ENCODE measurements around the gene MAPK10. TPM values are rescaled to one million over a fixed set of nuclear protein-coding genes. Genes with fewer than 3 reads are reported as not detected.
"Not testable (repeated sequence)": the region's sequence is repeated elsewhere in the genome, so short reads cannot be mapped to it uniquely, and the experiment has no call there.

Gene MAPK10
- total RNA-seq, 2 experiments from 2014 or later = not detected

DNA sequence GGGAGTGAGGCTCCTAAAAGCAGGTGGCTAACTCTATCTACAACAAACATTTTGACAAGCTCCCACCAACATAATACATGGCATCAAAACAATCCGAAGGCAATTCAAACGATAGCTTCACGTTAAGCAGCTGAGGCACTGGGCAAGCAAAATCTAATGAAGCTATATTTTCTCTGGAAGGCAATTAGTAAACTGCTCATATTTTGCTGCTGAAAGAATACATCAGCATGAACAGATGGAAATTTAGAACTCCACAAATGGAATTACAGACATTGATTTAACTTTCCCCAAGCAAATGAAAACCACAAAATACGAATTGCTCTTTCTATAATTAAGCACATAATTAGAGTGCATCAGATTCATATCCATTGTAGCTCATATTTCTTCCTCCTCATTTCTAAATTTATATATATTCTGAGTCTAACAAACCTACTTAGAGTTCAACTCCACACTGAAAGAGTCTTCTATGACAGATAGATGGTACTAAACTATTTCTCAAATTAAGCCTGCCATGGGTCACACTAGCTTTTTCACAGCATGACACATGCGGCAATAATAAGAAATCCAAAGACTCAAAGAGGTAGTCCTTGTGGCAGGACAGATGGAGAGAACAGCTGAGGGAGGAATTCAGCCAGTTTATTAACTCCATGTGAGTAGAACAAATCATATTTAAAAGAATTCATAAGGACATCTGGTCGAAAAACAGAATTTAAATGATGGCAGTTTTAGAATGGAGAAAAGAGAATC is 305.4 kb downstream of the MAPK10 start:
- POLR2A ChIA-PET = no interaction called here
- CTCF ChIA-PET = no interaction called here

DNA sequence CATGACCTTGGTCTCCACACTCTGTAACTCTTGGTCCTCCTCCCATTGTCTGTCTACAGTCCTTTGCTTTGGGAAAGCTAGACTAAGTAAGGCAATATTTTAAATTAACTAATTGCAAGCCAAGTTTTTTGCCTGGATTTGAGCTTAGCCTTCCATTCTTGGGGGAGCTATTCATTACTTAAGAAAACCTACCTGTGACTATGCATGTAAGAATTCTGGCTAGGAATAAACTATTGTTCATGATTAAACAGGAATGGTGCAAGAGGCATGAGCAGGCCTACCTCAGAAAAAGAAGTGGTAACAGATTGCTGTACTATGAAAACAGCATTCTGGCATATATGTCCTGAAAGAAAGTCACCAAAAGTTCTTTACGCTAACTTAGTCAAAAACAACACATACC is 309.4 kb downstream of the MAPK10 start:
- CTCF ChIA-PET = no interaction called here
- POLR2A ChIA-PET = no interaction called here

DNA sequence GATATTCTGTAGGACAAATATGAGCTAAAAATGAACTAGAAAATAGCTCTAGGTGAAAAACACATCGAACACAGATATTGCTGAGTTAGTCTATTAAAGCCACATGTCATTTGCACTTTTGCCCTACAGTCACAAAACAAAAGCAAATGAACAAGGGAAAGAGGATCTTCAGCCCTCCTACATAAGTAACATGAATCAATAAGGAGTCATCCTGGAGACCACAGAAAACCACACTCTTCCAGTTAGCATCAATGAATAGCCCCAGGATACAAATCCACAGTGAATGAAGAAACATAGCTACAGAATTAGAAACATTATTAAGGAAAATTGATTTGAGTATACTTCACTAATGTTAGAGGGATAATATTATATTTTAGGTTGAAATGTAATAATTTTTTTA is 311.4 kb downstream of the MAPK10 start:
- CTCF ChIA-PET = no interaction called here

DNA sequence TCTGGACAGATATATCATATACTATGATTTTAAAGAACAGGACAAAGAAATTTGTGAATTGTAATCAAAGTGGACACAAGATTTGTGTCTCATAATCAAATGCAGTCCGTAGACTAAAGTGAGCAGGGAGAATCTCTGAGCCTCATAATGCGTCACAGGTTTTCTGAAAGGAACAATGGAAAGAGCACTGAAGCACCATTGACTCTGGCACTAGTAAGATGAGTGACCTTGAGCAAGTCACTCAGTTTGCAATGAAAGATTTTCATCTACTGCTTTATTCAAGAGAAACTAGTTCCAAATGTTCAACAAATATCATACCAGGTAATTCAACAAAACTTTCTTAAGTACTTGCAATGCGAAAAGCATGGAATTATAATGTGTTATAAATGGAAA is 315.3 kb downstream of the MAPK10 start:
- CTCF ChIA-PET = no interaction called here
- POLR2A ChIA-PET = no interaction called here

More for the DNA sequence above, 311.4 kb downstream of the MAPK10 start:
- POLR2A ChIA-PET = no interaction called here

GRCh38 chr4:86043755-86044592 is 315.9 kb downstream of the MAPK10 start:
- ChIA-PET CTCF (no interaction called here), POLR2A (no interaction called here)

GRCh38 chr4:86038037-86038436 is 321.8 kb downstream of the MAPK10 start:
- ChIA-PET POLR2A (no interaction called here), CTCF (no interaction called here)

GRCh38 chr4:86036736-86037135 is 323.1 kb downstream of the MAPK10 start:
- POLR2A ChIA-PET = no interaction called here

DNA sequence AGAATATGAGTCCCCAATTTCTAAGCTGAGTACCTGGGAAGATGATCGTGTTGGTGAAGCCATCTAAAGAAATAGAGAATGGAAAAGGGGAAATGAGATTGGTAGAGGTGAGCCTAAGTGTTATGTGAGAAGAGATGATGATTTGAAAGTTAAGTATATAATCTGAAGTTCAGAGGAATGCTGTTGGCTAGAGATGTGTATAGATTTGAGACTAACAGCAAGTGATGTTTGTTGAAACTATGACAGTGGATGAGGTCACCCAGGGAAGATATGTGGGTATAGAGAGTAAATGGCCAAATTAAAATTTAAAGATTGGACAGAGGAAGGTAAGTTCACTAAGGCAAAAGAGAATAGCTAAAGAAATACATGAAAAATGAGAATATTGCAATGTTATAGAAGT is 324.2 kb downstream of the MAPK10 start:
- ChIA-PET POLR2A (no interaction called here), CTCF (no interaction called here)

More at GRCh38 chr4:86036736-86037135, 323.1 kb downstream of the MAPK10 start:
- CTCF ChIA-PET = no interaction called here

GRCh38 chr4:86034616-86035015 is 325.2 kb downstream of the MAPK10 start:
- ChIA-PET POLR2A (no interaction called here), CTCF (no interaction called here)

DNA sequence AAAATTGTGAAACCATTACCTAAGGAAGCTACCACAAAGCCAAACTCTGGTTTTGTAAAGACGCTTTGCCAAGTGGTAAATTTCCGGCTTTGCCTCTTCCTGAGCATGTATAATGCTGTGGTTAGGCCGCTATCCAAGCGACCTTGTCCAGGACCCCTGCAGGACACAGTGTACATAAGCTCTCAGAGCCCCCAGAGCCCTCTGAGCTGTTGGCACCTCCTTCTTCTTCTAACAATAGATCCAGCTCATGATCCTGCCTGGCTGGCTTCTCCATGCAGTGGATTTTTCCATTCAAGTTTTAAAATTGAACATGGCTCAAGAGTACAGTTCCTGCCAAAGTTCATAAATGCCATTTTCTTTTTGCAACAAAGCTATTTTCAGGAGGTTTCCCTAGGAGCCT is 326.7 kb downstream of the MAPK10 start:
- ChIA-PET CTCF (interaction anchor here (0.7 kb wide), 1 partner anchor 10 kb away, joined by 3 read pairs; no protein-coding TSS in a partner anchor), POLR2A (no interaction called here)

GRCh38 chr4:86032476-86033022 is 327.3 kb downstream of the MAPK10 start:
- ChIA-PET CTCF (no interaction called here), POLR2A (no interaction called here)

DNA sequence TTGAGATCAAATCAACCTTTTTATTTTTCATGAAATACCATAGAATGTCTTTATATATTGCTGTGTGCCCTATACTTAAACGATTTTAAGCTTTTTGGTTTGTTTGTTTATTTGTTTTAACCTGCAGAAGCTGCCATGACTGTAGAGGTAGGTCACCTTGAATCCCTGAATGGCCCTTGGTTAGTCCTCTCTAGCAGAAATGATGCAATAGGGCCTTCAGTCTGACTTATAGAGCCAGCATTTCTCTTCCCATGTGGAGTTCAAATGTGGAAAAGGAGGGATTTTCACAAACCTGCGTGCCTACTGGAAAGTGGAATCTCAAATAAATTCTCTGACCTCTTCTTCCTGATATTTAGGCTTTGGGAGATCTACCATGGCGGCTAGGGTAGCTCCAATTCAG is 327.9 kb downstream of the MAPK10 start:
- POLR2A ChIA-PET = no interaction called here
- CTCF ChIA-PET = no interaction called here

DNA sequence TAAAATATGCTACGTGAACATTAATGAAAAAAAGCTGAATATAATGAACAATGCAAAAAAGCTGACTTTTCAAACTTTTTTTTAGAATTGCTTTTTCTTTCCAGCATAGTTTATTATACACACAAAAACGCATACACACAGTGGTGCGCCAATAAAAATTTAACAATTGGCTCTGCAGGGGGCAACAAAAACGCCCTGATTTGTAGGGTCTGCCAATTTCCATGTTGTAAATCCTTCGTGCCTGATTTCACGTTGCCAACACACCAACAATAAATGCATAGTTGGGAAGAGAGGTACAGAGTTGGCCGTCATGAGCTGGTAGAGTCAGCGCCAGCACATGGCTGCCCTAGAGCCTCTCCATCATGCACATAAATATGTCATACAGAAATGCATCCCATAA is 333.1 kb downstream of the MAPK10 start:
- CTCF ChIA-PET = no interaction called here
- POLR2A ChIA-PET = no interaction called here

DNA sequence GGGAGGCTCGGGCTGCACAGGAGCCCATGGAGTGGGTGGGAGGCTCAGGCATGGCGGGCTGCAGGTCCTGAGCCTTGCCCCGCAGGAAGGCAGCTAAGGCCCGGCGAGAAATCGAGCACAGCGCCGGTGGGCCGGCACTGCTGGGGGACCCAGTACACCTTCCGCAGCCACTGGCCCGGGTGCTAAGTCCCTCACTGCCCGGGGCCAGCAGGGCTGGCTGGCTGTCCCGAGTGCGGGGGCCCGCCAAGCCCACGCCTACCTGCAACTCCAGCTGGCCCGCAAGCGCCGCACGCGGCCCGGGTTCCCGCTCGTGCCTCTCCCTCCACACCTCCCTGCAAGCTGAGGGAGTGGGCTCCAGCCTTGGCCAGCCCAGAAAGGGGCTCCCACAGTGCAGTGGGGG is 338.2 kb downstream of the MAPK10 start:
- POLR2A ChIA-PET, CTCF ChIA-PET: not testable (repeated sequence)

DNA sequence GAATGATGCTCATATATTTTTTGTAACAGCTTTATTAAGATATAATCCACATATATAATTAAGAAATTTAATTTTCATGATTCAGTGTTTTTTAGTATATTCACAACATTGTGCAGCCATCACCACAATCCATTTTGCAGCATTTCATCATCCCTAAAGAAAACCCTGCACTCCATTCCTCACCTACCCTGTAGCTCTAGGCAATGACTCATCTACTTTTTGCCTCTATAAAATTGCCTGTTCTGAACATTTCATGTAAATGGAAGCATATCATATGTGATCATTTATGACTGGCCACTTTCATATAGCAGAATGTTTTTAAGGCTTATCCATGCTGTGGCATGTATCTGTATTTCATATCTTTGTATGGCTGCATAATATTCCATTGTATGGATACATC is 339.9 kb downstream of the MAPK10 start:
- POLR2A ChIA-PET = no interaction called here
- CTCF ChIA-PET = no interaction called here

DNA sequence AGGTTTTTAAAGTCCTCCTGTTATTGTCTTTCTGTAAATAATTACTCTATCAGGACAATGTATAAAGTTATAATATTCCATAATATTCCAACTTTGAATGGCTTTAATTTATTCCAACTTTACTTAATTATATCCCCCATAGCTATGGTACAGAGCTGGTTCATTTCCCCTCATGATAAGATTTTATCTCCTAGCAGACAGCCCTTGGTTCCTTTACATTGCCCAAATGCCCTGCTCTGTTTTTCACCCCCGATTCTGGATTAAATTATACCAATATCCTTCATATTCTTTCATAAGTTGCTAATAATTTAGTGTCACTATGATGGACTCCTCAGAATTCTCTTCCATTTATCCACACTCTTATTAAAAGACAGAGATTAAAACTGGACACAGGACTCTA is 340.5 kb downstream of the MAPK10 start:
- CTCF ChIA-PET = no interaction called here
- POLR2A ChIA-PET = no interaction called here

DNA sequence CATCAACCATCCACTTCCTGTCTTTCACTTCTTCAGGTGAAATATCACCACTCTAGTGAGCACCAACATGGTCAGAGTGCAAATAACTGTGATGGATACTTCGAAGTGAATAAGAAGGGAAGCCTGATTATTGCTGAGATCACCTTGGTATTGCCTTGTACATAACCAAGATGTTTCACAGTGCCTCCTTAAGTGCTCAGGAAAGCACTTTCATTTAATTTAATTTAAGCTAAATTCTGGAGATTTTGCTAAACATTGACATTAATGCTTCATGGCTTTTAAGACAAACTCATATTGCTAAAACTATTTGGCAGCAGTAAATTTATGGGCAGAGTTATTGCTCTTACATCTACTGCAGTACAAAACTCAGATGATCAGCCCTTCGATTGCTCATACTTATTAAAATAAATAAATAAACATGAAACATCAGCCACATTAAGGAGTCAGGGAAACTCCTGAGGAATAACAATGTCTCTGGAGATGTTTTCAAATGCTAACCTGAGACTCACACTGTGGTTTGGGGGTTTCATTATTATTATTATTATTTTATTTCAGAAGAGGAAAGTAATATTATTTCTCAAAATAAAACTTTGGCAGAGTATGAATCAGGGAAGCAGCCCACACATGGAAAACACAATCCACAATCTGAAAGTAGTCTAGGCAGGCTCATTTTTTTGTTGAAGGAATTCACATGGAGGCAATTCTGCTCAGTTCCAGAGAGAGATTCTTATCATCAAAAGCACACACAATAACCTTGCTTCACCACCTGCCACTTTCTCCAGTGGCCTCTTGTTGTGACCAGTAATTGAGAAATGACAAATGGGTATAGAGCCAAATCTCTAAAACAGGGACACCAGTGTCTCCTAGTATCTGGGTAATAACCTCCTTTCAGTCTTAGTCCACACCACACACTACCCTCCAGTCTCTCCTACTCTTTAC is 344.2 kb downstream of the MAPK10 start:
- ChIA-PET CTCF (no interaction called here), POLR2A (no interaction called here)

DNA sequence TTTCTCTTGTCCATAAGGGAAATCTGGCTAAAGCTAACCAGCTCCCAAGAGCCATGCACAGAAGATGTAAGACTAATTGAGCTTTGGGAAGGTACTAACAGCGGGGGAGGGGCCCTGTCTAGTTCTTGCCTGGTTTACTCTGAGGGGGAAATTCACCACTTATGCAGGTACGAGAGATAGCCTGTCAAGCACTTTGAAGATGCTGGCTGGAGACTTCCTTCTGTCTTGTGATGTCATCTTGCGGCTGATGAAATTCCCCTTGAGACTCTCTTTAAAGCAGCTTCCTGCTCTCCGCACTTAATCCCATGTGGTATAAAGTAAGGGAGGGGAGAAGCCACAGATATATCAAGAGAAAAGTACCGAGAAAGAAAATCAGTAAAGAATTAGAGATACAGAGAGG is 345.3 kb downstream of the MAPK10 start:
- CTCF ChIA-PET = no interaction called here
- POLR2A ChIA-PET = no interaction called here

GRCh38 chr4:86013621-86014020 is 346.2 kb downstream of the MAPK10 start:
- POLR2A ChIA-PET = no interaction called here

GRCh38 chr4:86011117-86011516 is 348.7 kb downstream of the MAPK10 start:
- POLR2A ChIA-PET = no interaction called here
- CTCF ChIA-PET = no interaction called here

More at GRCh38 chr4:86013621-86014020, 346.2 kb downstream of the MAPK10 start:
- CTCF ChIA-PET = no interaction called here

All from activated CD8-positive, alpha-beta memory T cell treated with anti-CD3 and anti-CD28 coated beads for 36 hours (primary cell).